Subcutaneous abdominal adipose tissue (tissue), 5 donors: ENCODE results near the gene SRSF5.

ENCODE experiments used
- H3K27ac ChIP-seq: one replicate; pipeline ENCODE4 v1.7.0; 2013; ENCODE audit warnings: low read depth, mild to moderate bottlenecking, inconsistent platforms, low read length, moderate library complexity
- H3K27me3 ChIP-seq, 5 donors: one replicate each; pipeline ENCODE4 v1.7.0; 2013; ENCODE audit warnings: low read length in 5 of 5, inconsistent platforms in 1 of 5; ENCODE audit not compliant: control insufficient read depth in 5 of 5, insufficient read depth in 4 of 5
- H3K36me3 ChIP-seq, 5 donors: one replicate each; pipeline ENCODE4 v1.7.0; 2013; ENCODE audit warnings: low read length in 5 of 5; ENCODE audit not compliant: control insufficient read depth in 5 of 5, insufficient read depth in 5 of 5
- H3K4me1 ChIP-seq, 5 donors: one replicate each; pipeline ENCODE4 v1.7.0; 2013; ENCODE audit warnings: low read length in 5 of 5, mild to moderate bottlenecking in 3 of 5, moderate library complexity in 1 of 5; ENCODE audit not compliant: control insufficient read depth in 5 of 5, insufficient read depth in 5 of 5
- H3K4me3 ChIP-seq, 5 donors: one replicate each; pipeline ENCODE4 v1.7.0; 2013; ENCODE audit warnings: low read length in 5 of 5, low read depth in 1 of 5
- H3K9ac ChIP-seq, 5 donors: one replicate each; pipeline ENCODE4 v1.7.0; 2013; ENCODE audit warnings: low read length in 5 of 5, mild to moderate bottlenecking in 4 of 5, moderate library complexity in 3 of 5
- H3K9me3 ChIP-seq, 5 donors: one replicate each; pipeline ENCODE4 v1.7.0; 2013; ENCODE audit warnings: low read length in 5 of 5; ENCODE audit not compliant: control insufficient read depth in 5 of 5
- donor health status: healthy.
- donor health status: healthy.
- donor health status: healthy.
- donor health status: healthy.
- donor health status: healthy.

The SRSF5 gene

DNA sequence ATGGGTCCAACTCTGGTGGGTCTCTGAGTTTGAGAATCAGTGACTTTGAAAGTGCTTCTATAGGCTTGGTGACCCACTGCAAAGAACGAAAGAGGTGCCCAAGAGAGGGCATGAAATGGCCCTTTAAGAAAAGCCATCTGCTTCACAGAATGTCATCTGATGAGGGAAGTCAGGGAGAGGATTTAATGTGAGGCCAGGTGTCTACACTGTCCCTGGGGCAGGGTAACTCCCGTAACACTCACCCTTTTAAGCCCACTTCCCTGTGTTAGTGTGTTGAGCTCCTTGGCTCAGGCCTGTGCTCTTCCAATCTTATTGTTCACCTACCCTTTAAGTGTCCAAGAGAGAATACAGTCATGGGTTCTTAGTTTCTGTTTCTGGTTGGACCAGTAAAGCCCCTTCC lies 16.4 kb upstream of the SRSF5 start:
- Histone ChIP-seq H3K36me3 (no peaks in the 10 kb centered on the region), H3K27me3 (no peaks in the 10 kb centered on the region), H3K4me3 (no peak overlapping the region), H3K9me3 (no peaks in the 10 kb centered on the region), H3K4me1 (no peaks in the 10 kb centered on the region), H3K27ac (no peak overlapping the region), H3K9ac (no peak overlapping the region)

DNA sequence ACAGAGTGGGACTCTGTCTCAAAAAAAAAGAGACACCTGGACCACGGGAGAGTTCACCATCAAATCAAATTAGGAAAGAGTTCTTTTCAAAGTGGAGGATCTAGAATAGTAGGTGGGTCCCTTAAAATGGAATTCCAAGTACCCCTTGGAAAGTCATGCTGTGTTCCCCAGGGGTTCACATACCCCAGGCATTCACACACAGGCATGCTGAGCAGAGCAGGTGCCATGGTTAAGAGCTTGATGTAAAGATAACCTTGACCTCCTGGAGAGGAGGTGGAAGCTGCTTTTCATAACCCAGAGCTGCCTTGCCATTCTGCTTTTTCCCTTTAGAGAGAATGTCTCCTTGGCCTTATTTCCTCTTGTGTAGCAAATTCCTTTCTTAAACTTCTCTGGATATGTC lies 14.2 kb upstream of the SRSF5 start:
- H3K4me1 ChIP-seq, result no peaks in the 10 kb centered on the region

DNA sequence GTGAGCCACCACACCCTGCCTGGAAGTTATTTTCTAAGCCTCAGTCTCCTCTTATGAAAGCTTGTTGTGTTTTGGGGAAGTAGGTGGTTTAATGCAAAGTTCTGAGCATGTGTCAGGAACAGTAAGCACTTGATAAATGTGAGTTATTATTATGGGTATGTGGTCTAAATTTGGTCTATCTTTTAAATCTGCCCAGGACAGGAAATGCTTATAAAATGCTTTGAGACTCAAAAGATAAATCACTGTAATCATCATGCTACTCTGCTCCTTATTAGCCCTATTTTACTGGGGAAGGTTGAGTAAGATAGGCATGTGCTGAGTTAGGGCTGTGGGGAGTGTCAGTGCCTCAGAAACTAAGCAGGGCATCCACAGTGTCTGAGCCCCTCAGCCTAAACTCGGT lies 13.1 kb upstream of the SRSF5 start:
- H3K36me3 ChIP-seq, result no peaks in the 10 kb centered on the region
- no peaks in the 10 kb centered on the region for H3K9me3 ChIP-seq
- H3K27ac ChIP-seq, result no peak overlapping the region
- no peaks in the 10 kb centered on the region for H3K27me3 ChIP-seq
- no peaks in the 10 kb centered on the region for H3K4me1 ChIP-seq
- no peak overlapping the region for H3K9ac ChIP-seq
- H3K4me3 ChIP-seq, result no peak overlapping the region

More for the DNA sequence above, 14.2 kb upstream of the SRSF5 start:
- Histone ChIP-seq H3K9ac (no peak overlapping the region), H3K4me3 (no peak overlapping the region), H3K27me3 (no peaks in the 10 kb centered on the region), H3K27ac (no peak overlapping the region), H3K36me3 (no peaks in the 10 kb centered on the region), H3K9me3 (no peaks in the 10 kb centered on the region)

- Histone ChIP-seq H3K27ac (no peak overlapping the region), H3K4me1 (no peaks in the 10 kb centered on the region), H3K36me3 (no peaks in the 10 kb centered on the region), H3K9me3 (no peaks in the 10 kb centered on the region), H3K4me3 (no peak overlapping the region), H3K9ac (no peak overlapping the region), H3K27me3 (no peaks in the 10 kb centered on the region)
Observed at GRCh38 chr14:69754487-69754886, 12.5 kb upstream of the SRSF5 start.

GRCh38 chr14:69755296-69755695 lies 11.6 kb upstream of the SRSF5 start:
- Histone ChIP-seq H3K4me1 (no peaks in the 10 kb centered on the region), H3K27me3 (no peaks in the 10 kb centered on the region), H3K36me3 (no peaks in the 10 kb centered on the region), H3K9ac (no peak overlapping the region), H3K27ac (no peak overlapping the region), H3K9me3 (no peaks in the 10 kb centered on the region), H3K4me3 (no peak overlapping the region)

DNA sequence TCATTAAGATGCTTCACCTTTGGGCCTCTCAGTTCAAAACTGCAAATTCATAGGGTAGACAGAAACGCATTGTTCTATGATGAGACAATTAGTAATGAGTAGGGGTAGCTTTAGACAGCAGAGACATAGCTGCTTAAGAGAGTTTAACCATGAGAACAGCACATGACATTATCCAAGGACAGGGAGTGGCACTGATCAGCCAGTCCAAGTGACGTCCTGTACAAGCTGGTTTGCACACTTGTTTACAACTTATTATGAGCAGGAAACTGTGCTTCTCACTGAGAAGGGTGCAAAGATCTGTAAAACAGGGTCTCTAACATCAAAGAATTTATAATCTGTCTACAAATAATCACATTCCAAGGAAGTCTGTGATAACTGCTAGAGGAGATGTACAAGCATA lies 11.2 kb upstream of the SRSF5 start:
- no peaks in the 10 kb centered on the region for H3K9me3 ChIP-seq
- no peak overlapping the region for H3K27ac ChIP-seq
- H3K36me3 ChIP-seq, result no peaks in the 10 kb centered on the region
- no peaks in the 10 kb centered on the region for H3K27me3 ChIP-seq
- no peak overlapping the region for H3K9ac ChIP-seq
- no peak overlapping the region for H3K4me3 ChIP-seq
- no peaks in the 10 kb centered on the region for H3K4me1 ChIP-seq

GRCh38 chr14:69756298-69756697 lies 10.6 kb upstream of the SRSF5 start:
- no peak overlapping the region for H3K9ac ChIP-seq
- no peaks in the 10 kb centered on the region for H3K36me3 ChIP-seq
- H3K27ac ChIP-seq, result no peak overlapping the region
- no peak overlapping the region for H3K4me3 ChIP-seq
- H3K9me3 ChIP-seq, result no peaks in the 10 kb centered on the region
- H3K27me3 ChIP-seq, result no peaks in the 10 kb centered on the region
- H3K4me1 ChIP-seq, result no peaks in the 10 kb centered on the region

GRCh38 chr14:69760810-69761209 lies 6.1 kb upstream of the SRSF5 start:
- Histone ChIP-seq H3K4me3 (no peak overlapping the region), H3K36me3 (no peaks in the 10 kb centered on the region), H3K9me3 (no peaks in the 10 kb centered on the region), H3K27ac (no peak overlapping the region), H3K4me1 (no peaks in the 10 kb centered on the region), H3K9ac (no peak overlapping the region), H3K27me3 (no peaks in the 10 kb centered on the region)

GRCh38 chr14:69763761-69764510 lies 3.0 kb upstream of the SRSF5 start:
- H3K4me3 ChIP-seq, result no peak overlapping the region
- H3K27me3 ChIP-seq, result no peaks in the 10 kb centered on the region
- H3K4me1 ChIP-seq, result peaks cover 5 to 19% (median 15%) of the 10 kb centered on the region in 5 donors
- H3K9me3 ChIP-seq, result no peaks in the 10 kb centered on the region
- H3K36me3 ChIP-seq, result peaks cover 7 to 10% (median 9%) of the 10 kb centered on the region in 5 donors
- no peak overlapping the region for H3K27ac ChIP-seq
- H3K9ac ChIP-seq, result no peak overlapping the region

- H3K4me1 ChIP-seq, result peaks cover 9 to 42% (median 34%) of the 10 kb centered on the region in 5 donors
- H3K9me3 ChIP-seq, result no peaks in the 10 kb centered on the region
Observed at GRCh38 chr14:69767369-69767999, 542 bp downstream of the SRSF5 start.

More at GRCh38 chr14:69767369-69767999, 542 bp downstream of the SRSF5 start:
- peak overlapping the region; percentile 99 to 100 (median 100) for H3K4me3 ChIP-seq
- peaks cover 27 to 46% (median 44%) of the 10 kb centered on the region in 5 donors for H3K36me3 ChIP-seq
- H3K27ac ChIP-seq, result peak overlapping the region; percentile 100
- no peaks in the 10 kb centered on the region for H3K27me3 ChIP-seq
- peak overlapping the region; percentile 97 to 100 (median 100) for H3K9ac ChIP-seq
